Suppressor macrophage (primary cell): ENCODE data around the gene CACHD1.
"Not testable (repeated sequence)": the region's sequence is repeated elsewhere in the genome, so short reads cannot be mapped to it uniquely, and the experiment has no call there.

ENCODE experiments used
- DNase-seq, 4 experiments: peaks; one replicate each; pipeline ENCODE4 v3.0.0-alpha.2; 2020 to 2022

The CACHD1 gene

DNA sequence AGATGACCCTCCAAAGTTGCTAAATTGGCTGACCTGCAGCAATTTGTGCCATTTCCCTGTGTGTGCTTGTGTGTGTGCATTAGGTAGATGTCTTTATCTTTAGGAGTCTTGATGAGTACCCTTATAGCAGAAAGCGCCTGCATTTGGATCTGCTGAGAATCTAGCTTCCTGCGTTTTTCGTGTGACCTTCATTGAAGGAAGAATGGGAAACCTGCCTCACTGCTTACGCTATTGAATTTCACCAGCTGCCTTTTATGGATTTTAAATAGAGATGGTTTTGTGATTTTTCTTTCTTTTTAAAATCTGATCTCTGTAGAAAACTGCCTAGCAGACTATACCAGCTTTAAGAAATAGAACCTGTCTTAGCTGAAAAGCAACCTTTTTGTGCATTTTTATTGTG, 124.5 kb downstream of the CACHD1 start:
- no peak for DNase-seq

DNA sequence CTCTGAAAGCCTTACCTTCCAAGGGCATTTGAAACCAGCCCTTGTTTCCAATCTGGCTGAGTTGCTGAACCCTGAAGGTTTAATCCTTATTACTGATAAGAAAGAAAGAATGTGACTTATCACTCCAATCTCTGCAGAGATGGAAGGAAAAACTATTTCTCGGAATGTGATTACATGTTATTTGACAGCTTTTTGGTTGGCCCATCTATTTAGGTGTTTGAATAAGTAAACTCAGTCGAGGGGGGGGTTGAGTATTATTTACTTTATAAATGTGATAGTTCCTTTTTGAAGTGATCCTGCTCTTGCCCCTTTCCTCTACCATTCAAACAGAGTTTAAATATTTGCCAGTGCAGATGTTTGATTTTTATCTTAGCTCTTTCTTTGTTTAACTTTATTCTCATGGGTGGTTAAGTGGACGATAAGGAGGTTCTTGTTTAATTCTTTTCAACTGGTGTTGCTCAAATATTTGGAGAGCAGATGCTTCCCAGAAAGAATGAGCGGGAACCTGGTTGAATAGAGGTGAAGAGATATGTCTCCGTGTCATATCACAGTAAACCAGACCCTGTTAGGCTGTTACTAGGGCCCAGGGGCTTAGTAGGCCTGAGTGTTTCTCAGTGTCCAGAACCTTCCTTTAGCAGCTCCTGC, 126.1 kb downstream of the CACHD1 start:
- no peak for DNase-seq

DNA sequence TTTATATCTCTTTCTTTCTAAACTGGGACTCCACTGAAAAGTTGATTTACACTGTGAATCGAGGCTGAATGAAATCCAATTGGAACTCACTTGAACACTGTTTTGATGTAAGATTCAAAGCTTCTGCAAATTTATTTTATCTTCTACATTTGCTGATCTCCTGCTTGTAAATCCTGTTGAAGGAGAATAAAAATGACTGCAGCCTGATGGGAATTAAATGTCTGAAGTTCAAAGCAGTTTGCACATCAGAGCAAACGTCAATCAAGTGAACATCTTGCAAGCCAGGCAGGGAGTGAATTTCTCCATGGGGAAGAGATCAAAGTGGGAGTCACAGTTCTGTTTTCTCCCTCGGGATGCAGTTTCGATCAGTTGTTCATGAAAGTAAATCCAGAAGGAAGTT, 127.2 kb downstream of the CACHD1 start:
- no peak for DNase-seq

DNA sequence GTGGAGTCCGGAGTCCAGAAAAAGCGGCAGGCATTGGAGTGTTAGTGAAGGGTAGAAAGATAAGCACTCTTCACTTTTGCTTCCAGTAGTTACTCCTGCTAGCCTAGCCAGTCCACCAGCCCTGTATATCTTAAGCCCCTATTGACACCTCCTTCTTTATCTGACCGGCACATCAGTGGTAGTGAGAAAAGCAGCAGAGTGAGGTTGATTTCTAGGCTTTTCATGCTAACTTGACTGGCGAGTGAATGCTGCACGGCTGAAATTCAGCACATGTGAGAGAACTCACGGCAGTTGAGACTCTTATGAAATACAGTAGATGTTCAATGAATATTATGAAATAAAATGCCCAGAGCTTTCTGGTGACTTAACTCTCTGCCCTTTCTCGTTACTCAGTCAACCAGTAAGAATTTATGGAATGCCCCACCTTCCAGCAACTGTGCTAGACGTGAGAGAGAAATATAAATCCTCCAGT, 128.2 kb downstream of the CACHD1 start:
- DNase-seq, result no peak

DNA sequence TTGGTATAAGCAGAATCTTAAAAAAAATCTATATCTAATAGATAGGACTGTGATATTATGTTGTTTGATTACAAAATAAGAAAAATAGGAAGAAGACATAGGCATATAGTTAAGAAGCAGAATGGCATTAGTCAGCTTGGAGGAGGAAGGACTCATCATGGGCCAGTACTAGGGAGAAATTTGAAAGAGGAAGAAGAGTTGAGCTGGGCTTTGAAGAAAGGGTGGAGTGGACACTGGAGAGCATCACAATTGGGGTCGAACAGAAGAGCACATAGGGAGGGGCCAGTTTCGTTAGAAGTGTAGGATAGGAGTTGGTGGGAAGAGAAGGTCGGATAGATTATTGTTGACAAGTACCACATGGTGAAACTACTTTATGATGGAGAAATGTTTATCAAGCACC, 129.3 kb downstream of the CACHD1 start:
- DNase-seq, result peak; percentile 14 to 46 (median 20)

DNA sequence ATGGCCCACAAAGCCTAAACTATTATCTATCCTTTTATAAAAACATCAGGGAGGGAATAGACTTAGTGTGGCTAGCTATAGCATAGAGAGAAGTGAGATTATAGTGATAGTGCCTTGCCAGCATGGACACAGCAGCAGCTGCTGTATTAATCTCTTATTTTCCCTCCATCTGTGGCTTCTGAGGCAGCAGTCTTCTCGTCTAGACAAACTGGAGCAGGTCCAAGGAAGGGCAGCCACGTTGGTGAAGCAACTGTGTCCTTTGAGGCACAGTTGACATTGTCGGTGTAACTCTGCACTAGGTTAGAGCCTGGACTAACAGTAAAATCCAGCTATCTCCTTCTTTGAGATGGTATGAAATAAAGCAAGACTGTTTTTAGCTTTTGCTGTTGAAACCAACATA, 131.3 kb downstream of the CACHD1 start:
- no peak for DNase-seq

DNA sequence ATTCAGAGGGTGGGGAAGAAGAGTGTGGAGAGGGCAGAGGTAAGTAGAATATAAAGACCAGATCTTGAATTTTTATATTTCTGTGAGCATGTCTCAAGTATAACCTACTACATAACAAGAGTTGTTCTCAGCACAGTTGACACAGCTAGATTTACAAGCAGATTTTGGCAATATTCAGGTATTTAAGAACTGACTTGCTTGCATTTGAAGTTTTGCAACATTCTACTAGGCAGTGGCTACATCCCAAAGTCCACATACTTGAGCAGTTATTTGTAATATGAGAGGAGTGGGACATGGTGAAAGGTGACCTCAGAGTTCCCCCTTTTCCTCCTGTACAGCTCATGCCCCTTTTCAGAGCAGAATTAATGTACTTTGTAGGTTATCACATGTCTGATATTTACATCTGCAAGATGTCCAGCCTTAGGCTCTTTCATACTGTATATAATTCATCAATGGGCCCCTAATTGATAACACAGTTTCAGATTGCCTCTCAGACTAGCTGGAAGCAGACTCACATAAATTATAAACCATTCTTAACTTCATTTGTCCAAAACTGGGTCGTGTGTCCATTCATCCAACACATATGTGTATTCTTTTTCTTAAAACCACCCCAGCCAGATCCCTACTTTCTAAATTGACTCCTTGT, 138.2 kb downstream of the CACHD1 start:
- DNase-seq, result no peak

DNA sequence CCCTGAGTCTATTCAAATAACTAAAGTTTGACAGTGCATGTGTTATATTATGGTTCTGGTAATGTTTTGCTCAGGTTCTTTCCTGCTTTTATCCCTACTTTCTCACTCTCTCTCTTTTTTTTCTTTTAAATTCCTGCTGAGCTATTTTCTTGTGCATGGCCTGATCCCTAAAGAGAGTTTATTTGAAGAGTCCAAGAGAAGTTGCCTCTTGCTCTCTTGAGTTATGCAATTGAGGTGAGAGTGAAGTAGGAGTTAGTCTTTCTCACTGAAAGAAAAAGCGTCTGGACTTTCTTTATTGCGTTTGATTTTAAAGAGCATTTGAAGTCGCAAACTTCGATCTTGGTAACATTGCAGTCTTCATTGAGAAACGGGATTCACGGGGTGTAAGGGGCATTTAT, 138.7 kb downstream of the CACHD1 start:
- DNase-seq, result no peak

DNA sequence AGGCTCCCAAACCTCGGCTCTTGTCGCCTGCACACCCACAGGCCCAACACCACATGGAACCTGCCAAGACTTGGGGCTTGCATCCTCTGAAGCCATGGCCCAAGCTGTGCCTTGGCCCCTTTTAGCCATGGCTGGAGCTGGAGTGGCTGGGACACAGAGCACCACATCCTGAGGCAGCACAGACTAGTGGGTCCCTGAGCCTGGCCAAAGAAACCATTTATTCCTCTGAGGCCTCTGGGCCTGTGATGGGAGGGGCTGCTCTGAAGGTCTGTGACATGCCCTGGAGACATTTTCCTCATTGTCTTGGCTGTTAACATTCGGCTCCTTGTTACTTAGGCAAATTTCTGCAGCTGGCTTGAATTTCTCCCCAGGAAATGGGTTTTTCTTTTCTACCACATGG, 141.0 kb downstream of the CACHD1 start:
- not testable (repeated sequence) for DNase-seq

DNA sequence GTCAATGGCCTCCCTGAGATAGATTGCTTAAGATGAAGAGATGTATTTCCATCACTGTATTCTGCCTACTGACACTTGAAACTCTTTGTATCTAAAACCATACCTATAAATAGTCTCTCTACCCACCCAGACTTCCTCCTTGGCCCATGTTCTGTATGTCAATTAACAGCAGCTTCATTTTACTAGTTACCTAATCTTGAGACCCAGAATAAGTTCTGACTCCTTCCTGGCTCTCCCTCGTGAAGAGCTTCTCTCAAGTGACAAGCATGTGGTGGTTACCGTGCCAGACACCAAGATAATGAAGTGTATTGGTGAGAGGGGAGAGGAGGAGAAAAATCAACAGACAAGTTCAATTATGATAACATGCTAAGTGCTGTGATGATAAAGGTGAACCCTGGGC, 146.1 kb downstream of the CACHD1 start:
- peak; percentile 4 to 46 (median 26) for DNase-seq

DNA sequence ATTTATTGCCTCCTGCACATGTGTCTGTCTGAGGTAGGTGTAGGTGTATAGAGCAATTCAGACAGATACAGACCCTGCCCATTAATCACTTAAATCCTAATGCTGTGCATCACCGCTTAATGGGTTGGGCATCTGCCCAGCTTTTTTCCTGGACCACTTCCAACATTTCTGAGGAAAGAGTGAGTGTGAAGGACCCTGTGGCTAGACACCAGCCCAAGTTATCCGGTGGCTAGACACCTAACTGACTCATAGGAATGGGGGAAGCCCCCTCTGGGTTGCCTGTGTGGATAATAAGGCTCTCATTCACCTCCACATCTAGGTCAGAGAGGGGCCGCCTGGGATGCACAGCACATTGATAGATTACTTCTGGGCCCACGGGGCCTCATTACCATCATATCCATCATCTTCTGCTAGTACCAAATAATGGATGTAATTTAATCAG, 153.8 kb downstream of the CACHD1 start:
- no peak for DNase-seq

DNA sequence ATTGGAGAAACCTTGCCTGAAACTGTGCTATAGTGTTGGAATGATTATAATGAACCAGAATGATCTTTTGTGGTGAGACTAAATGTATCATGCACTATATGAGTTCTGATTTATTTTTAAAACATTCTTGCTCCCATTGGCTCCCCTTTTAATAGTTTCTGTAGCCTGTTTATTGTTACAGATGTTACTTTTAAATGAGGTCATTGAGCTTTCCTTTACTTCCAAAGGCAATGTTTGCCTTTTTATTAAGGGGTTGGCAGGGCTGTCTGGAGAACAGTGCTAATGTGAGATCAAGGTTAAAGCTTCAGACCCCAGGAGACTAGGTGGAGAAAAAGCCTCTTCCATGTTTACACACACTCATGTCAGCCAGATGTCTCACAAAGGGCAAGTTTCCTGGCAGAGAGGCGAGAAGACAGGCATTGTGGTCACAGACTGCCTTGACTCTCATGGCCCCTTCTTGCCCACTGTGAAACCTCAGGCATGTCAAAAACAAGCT, 154.3 kb downstream of the CACHD1 start:
- DNase-seq, result no peak

DNA sequence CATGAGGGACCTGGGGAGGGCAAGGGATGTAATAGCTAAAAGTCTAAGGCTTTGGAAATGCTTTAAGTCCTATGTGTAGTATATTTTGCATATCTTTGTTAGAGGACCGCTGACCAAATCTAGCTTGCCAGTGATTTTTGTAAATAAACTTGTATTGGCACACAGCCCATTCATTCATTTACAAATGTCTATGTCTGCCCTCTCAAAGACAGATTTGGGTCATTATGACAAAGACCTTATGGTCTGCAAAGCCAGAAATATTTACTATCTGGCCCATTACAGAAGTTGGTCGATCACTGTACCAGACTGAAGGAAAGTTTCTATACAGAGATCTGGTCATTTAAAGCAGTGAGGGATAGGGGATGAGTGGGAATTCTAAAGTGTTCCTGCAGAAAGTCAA, 154.9 kb downstream of the CACHD1 start:
- DNase-seq, result no peak

DNA sequence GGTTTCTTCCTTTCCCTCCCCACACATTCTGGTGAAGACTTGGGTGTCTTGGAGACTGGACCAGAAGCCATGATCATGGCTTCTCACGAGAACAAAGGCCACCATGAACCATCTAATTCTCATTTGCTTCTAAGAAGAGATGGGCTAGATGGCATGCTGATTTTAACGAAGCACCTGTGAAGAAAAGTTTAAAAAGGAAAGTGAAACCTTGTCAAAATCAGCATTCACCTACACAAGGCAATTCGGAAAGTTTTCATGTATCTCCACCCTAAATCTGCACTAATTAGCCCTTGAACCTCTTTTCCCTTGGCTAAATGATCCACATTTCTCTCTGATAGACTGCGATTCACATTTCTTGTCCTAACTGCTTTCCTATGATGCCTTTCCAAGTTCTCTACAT, 160.7 kb downstream of the CACHD1 start:
- DNase-seq, result no peak

DNA sequence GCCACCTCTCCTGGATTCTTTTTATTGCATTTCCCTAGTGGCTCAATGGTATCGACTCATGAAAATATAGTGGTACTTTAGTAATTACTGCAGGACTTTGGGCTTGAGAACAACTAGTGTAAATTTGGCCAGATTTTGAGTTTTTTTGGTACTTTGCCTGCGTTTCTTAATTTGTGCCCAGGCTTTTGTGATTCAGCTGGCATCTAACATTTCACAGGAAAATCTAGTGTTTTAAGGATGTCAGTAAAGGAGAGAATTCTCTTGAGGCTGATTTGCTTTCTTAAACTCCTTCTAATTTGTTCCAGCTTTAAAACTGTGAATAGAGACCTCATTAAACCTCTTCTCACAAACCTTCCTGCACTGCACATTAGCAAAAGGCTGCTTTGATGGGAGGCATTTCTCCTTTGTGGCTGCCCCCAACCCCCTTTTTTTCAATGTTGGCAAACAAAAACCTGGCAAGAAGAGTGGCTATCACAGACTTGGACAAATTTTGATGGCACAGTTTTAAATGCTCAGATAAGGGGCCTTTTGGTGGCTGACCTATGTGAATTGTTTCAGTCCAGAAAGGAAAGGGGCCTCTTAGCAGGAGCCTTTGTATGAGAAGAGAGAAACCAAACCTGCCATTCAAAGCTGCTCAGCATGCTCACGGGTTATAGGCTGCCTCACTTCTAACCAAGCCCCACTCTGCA, 161.6 kb downstream of the CACHD1 start:
- no peak for DNase-seq

DNA sequence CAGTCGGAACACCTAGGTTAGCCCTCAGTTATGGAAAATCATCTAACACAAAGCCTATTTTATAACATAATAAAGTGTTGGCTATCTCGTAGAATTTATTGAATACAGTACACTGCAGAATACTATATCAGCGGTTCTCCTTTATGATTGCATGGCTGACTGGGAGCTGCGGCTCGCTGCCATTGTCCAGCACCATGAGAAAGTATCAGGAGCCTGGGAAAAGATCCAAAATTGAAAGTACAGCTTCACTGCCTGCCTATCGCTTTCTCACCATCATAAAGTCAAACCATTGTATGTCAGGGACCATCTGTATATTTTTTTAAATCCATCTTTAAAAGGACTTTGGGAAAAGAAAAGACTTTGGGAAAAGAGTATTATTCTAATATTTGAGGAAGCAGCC, 163.0 kb downstream of the CACHD1 start:
- DNase-seq, result no peak

DNA sequence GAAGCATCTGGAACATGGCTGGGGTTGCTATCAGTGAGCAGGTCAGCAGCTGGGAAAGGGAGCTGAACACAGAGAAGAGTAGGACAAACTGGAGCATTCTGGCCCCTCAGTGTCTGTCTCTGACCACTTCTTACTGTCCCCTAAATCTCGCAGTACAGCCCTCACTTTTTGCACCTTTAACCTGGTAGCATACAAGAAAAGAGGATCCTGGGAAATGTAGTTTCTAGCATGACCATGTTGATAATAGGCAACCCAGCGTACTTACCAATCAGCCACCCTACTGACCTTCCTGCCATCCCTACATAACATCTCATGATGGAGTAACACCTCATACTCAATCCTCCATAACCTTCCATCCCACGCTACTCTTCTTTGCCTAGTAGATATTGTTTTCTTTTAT, 175.8 kb downstream of the CACHD1 start:
- DNase-seq, result no peak

DNA sequence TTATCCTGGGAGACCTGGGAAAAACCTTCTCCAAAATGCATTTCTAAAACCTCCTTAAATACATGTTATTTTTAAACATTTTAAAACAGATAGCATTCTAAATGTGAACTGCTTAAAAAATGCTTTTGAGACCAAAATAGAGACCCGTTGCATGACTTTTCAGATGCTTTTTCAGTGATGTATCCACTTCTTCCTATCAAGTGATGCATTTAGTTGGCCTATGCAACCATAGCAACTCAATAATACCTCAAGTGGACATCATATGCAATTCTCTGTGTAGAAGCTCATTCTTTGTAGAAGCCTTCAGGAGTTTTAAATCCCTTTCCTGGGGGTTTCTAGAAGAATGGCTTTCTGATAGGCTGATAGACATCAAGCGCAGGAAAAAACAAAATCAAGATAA, 180.5 kb downstream of the CACHD1 start:
- no peak for DNase-seq

DNA sequence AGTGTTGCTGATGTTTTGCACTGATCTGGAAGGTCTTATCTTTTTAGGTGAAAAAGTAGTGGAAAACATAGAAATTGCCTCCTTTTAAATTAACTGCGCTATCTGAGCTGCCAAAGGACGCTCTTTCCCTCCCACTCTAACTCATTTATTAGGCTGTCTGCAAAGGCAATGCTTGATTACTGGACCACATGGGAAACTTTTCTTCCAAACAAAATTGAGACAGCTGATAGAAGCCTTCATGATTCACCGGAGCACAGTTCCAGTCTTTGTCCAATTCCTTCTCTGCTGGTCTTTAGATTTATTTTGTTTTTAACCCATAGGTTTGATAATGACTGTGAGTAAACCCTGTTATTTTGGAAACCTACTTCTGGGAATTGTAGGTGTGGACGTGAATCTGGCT, 181.9 kb downstream of the CACHD1 start:
- no peak for DNase-seq

DNA sequence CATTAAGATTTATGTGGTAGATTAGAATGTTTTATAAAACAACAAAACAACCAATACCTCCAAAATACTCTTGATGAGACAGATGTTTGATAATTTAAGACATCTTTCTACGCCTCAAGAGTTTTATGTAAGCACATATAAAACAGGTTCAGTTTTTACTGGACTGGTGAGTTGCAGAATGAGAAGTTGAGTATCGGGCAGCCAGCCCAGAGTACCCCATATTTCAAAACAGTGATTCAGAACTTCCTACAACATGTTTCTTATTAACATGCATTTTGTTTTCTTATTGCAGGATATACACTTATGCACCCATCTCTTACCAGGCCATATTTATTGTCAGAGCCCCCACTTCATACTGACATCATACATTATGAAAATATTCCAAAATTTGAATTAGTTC, 183.5 kb downstream of the CACHD1 start:
- no peak for DNase-seq

DNA sequence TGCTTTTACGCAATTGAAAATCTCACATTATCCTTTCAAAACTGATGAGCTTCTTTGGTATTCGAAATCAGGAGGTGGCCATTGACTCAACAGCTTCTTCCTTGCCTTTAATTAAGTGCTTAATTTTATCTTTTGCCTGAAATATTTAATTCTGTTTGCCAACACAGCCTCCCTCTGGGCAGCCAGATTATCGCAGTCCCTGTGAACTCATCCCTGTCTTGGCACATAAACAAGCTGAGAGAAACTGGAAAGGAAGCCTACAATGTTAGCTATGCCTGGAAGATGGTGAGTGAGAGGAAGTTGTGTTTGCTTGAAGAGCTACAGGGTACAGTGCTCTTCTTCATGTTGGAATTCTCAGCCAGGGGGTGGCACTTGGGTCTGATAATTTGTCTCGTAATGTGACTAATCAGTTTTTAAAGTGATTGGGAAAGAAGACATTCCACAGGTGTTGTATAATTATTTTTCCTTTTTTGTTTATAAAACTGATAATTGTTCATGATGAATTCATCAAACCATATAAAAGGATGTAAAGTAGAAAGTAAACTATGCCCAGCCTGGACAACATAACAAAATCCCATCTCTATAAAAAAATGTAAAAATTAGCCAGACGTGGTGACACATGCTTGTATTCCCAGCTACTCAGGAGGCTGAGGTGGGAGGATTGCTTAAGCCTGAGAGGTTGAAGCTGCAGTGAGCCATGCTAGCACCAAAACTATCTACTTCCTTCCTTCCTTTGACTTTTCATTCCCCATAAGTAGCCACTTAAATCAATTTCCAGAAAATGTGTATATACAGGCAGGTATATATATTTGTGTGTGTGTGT, 184.8 kb downstream of the CACHD1 start:
- DNase-seq, result no peak

DNA sequence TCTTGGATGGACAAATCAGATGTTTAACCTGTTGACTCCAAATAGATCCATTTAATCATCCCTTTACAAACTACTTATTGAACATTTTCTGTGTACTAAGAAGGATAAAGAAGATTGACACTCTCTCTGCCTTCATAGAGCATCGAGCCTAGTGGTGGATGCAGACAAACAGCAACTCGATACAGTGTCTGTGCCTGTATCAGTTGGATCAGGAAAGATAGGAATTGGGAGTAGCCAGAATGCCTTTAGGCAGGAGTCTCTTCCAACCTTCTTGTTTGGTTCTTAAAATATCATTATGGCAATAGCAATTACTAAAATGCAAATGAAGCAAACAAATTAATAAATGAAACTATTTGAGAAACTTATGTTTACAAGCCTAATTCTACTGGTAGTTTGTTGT, 185.9 kb downstream of the CACHD1 start:
- no peak for DNase-seq
